Measurements from ENCODE around the gene TICRR.

The TICRR gene, protein sequence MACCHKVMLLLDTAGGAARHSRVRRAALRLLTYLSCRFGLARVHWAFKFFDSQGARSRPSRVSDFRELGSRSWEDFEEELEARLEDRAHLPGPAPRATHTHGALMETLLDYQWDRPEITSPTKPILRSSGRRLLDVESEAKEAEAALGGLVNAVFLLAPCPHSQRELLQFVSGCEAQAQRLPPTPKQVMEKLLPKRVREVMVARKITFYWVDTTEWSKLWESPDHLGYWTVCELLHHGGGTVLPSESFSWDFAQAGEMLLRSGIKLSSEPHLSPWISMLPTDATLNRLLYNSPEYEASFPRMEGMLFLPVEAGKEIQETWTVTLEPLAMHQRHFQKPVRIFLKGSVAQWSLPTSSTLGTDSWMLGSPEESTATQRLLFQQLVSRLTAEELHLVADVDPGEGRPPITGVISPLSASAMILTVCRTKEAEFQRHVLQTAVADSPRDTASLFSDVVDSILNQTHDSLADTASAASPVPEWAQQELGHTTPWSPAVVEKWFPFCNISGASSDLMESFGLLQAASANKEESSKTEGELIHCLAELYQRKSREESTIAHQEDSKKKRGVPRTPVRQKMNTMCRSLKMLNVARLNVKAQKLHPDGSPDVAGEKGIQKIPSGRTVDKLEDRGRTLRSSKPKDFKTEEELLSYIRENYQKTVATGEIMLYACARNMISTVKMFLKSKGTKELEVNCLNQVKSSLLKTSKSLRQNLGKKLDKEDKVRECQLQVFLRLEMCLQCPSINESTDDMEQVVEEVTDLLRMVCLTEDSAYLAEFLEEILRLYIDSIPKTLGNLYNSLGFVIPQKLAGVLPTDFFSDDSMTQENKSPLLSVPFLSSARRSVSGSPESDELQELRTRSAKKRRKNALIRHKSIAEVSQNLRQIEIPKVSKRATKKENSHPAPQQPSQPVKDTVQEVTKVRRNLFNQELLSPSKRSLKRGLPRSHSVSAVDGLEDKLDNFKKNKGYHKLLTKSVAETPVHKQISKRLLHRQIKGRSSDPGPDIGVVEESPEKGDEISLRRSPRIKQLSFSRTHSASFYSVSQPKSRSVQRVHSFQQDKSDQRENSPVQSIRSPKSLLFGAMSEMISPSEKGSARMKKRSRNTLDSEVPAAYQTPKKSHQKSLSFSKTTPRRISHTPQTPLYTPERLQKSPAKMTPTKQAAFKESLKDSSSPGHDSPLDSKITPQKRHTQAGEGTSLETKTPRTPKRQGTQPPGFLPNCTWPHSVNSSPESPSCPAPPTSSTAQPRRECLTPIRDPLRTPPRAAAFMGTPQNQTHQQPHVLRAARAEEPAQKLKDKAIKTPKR (N-terminal part only)

DNA sequence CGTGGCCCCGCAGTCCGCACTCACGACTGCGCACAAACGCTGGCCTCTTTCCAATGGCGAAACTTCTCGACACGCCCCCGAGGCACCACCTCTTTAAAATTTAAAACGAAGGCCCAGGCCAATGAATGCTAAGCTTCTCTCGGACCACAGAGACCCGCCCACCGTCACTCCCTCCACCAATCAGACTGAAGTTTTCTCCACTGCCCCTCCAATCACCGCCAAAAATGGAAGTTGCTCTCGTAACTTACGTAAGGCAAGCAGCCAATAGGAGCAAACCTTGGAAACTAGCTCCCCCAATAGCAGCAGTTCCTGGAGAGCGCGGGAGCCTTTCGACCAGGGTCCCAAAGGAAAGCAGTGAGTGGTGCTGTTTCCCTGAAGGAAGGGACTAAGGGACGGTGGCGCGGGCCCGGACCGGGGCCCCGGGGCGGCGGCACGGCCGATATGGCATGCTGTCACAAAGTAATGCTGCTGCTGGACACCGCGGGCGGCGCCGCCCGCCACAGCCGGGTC is at the start of gene TICRR:
TICRR (plus strand) TSS at position 324 of the 510 bp plus-strand sequence; CDS start at position 442, 118 bp downstream.
- H3K4me3 ChIP-seq (ENCODE audit: control insufficient read depth, low read depth, low read length), result peak within 1 kb of the TSS; percentile 89
- TF ChIP-seq, protein P1, sequence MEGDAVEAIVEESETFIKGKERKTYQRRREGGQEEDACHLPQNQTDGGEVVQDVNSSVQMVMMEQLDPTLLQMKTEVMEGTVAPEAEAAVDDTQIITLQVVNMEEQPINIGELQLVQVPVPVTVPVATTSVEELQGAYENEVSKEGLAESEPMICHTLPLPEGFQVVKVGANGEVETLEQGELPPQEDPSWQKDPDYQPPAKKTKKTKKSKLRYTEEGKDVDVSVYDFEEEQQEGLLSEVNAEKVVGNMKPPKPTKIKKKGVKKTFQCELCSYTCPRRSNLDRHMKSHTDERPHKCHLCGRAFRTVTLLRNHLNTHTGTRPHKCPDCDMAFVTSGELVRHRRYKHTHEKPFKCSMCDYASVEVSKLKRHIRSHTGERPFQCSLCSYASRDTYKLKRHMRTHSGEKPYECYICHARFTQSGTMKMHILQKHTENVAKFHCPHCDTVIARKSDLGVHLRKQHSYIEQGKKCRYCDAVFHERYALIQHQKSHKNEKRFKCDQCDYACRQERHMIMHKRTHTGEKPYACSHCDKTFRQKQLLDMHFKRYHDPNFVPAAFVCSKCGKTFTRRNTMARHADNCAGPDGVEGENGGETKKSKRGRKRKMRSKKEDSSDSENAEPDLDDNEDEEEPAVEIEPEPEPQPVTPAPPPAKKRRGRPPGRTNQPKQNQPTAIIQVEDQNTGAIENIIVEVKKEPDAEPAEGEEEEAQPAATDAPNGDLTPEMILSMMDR (IDR thresholded peaks at IDR 0.05; ENCODE audit: control insufficient read depth, insufficient read depth, low read depth, low read length, missing control alignments), result no peak
- DNase-seq (ENCODE audit: low read depth), result peak; percentile 99

- H3K4me3 ChIP-seq (ENCODE audit: control insufficient read depth, low read depth, low read length), result no peak overlapping the region
- no peak for DNase-seq (ENCODE audit: low read depth)
- TF ChIP-seq, protein P1 (IDR thresholded peaks at IDR 0.05; ENCODE audit: control insufficient read depth, insufficient read depth, low read depth, low read length, missing control alignments), result no peak
Measured at GRCh38 chr15:89526181-89526580, 49.1 kb upstream of the TICRR start.

- H3K4me3 ChIP-seq (ENCODE audit: control insufficient read depth, low read depth, low read length), result no peak overlapping the region
- TF ChIP-seq, protein P1 (IDR thresholded peaks at IDR 0.05; ENCODE audit: control insufficient read depth, insufficient read depth, low read depth, low read length, missing control alignments), result no peak
- no peak for DNase-seq (ENCODE audit: low read depth)
Measured at GRCh38 chr15:89526601-89527441, 48.4 kb upstream of the TICRR start.

DNA sequence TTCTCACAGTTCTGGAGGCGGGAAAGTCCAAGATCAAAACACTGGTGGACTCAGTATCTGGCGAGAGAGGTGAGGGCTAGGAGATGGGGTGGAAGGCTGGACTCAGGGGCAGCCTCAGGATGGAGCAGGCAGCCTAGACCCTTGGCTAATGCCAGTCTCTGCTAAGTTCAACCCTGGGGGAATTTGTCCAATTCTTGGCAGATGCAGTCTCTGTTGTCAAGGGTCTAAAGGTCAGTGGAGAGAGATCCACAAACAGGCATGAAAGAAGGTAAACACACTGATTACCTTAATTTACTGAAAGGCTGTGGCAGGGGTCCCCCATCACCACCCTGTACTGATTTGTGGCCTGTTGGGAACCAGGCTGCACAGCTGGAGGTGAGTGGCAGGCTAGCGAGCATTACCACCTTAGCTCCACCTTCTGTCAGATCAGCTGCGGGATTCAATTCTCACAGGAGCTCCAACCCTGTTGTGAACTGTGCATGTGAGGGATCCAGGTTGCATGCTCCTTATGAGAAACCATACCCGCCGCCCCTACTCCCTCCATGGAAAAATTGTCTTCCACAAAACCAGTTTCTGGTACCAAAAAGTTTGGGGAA is 46.4 kb upstream of the TICRR start:
- DNase-seq (ENCODE audit: low read depth), result no peak
- no peak overlapping the region for H3K4me3 ChIP-seq (ENCODE audit: control insufficient read depth, low read depth, low read length)
- TF ChIP-seq, protein P1 (IDR thresholded peaks at IDR 0.05; ENCODE audit: control insufficient read depth, insufficient read depth, low read depth, low read length, missing control alignments), result no peak

DNA sequence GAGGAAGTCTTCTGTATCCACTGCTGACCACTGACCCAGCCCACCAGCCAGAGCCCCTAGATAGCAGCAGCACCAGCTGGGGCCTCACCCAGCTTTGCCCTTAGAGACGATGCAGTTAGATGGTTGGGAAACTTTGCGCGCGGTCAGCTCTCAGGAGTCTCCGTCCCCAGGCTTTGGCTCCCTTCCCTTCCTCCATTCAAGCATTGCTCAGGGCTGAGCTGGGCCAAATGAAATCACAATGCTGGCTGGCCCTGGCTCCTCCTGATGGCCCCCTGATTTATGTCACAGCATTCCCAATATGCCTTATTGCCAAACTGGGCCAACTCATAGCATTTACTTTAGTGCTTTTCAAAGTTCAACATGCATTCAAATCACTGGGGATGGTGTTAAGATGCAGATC is 44.3 kb upstream of the TICRR start:
- no peak overlapping the region for H3K4me3 ChIP-seq (ENCODE audit: control insufficient read depth, low read depth, low read length)
- TF ChIP-seq, protein P1 (IDR thresholded peaks at IDR 0.05; ENCODE audit: control insufficient read depth, insufficient read depth, low read depth, low read length, missing control alignments), result no peak
- DNase-seq (ENCODE audit: low read depth), result no peak
